NCI-H2171 (cell line): ENCODE data around the gene ZSWIM7.
"Not testable (repeated sequence)": the region's sequence is repeated elsewhere in the genome, so short reads cannot be mapped to it uniquely, and the experiment has no call there.

Experiments used
- DNase-seq: peaks from one replicate; lab custom pipeline; 2025; lab: John Stamatoyannopoulos, UW

ZSWIM7 gene

GRCh38 chr17:15998031-15998562, 1.4 kb downstream of the ZSWIM7 start:
- no peak for DNase-seq

- no peak for DNase-seq
Observed at GRCh38 chr17:15996322-15996721, 3.2 kb downstream of the ZSWIM7 start.

GRCh38 chr17:15981646-15982580, 17.6 kb downstream of the ZSWIM7 start:
- DNase-seq, result no peak

- no peak for DNase-seq
Observed at GRCh38 chr17:15981208-15981607, 18.3 kb downstream of the ZSWIM7 start.

- DNase-seq, result not testable (repeated sequence)
Observed at GRCh38 chr17:15979013-15979412, 20.5 kb downstream of the ZSWIM7 start.

GRCh38 chr17:15978606-15979005, 20.9 kb downstream of the ZSWIM7 start:
- DNase-seq, result no peak

GRCh38 chr17:15977894-15978293, 21.6 kb downstream of the ZSWIM7 start:
- no peak for DNase-seq

GRCh38 chr17:15973834-15974233, 25.7 kb downstream of the ZSWIM7 start:
- DNase-seq, result no peak

- no peak for DNase-seq
Observed at GRCh38 chr17:15973016-15973415, 26.5 kb downstream of the ZSWIM7 start.

- no peak for DNase-seq
Observed at GRCh38 chr17:15972497-15972951, 27.0 kb downstream of the ZSWIM7 start.

GRCh38 chr17:15971882-15972281, 27.6 kb downstream of the ZSWIM7 start:
- no peak for DNase-seq

GRCh38 chr17:15971098-15971678, 28.3 kb downstream of the ZSWIM7 start:
- DNase-seq, result no peak

GRCh38 chr17:15970500-15970899, 29.0 kb downstream of the ZSWIM7 start:
- no peak for DNase-seq

GRCh38 chr17:15969463-15969862, 30.0 kb downstream of the ZSWIM7 start:
- no peak for DNase-seq

- DNase-seq, result no peak
Observed at GRCh38 chr17:15967706-15968399, 31.7 kb downstream of the ZSWIM7 start.

- no peak for DNase-seq
Observed at GRCh38 chr17:15966879-15967248, 32.6 kb downstream of the ZSWIM7 start.

GRCh38 chr17:15966183-15966878, 33.2 kb downstream of the ZSWIM7 start:
- DNase-seq, result no peak

GRCh38 chr17:15965528-15965927, 34.0 kb downstream of the ZSWIM7 start:
- DNase-seq, result no peak

- no peak for DNase-seq
Observed at GRCh38 chr17:15963670-15964110, 35.8 kb downstream of the ZSWIM7 start.

GRCh38 chr17:15958484-15958854, 41.0 kb downstream of the ZSWIM7 start:
- no peak for DNase-seq

- no peak for DNase-seq
Observed at GRCh38 chr17:15957608-15958307, 41.7 kb downstream of the ZSWIM7 start.
